ENCODE measurements around the gene NKAIN2.

Gene NKAIN2

GRCh38 chr6:124659427-124659826, 855.8 kb downstream of the NKAIN2 start:
- H3K9me3 ChIP-seq (ENCODE audit: control insufficient read depth, insufficient read depth, low read depth, low read length), result no peaks in the 10 kb centered on the region
- no peaks in the 10 kb centered on the region for H3K4me1 ChIP-seq (ENCODE audit: control insufficient read depth, insufficient read depth, low read length)
- ChIA-PET POLR2A (no interaction called here), CTCF (no interaction called here)
- TF ChIP-seq WT1 (tag by site-specific recombination; IDR thresholded peaks at IDR 0.05), result no peak
- no peak for TF ChIP-seq ZNF2 (tag by site-specific recombination; IDR thresholded peaks at IDR 0.05)
- no peak for TF ChIP-seq ZNF391 (tag by site-specific recombination; IDR thresholded peaks at IDR 0.05; ENCODE audit: borderline replicate concordance, low read depth)
- TF ChIP-seq ZNF335 (tag by site-specific recombination; conservative IDR thresholded peaks at IDR 0.05), result no peak
- TF ChIP-seq ZIC2 (tag by site-specific recombination; IDR thresholded peaks at IDR 0.05), result no peak
- TF ChIP-seq SALL2 (tag by site-specific recombination; IDR thresholded peaks at IDR 0.05; ENCODE audit: borderline replicate concordance), result no peak
- TF ChIP-seq ZNF416 (tag by site-specific recombination; IDR thresholded peaks at IDR 0.05), result no peak
- no peak for TF ChIP-seq MYNN (tag by site-specific recombination; IDR thresholded peaks at IDR 0.05; ENCODE audit: borderline replicate concordance)
- TF ChIP-seq PBX3 (CRISPR knock-in tag; IDR thresholded peaks at IDR 0.05), result no peak
- TF ChIP-seq ZNF426 (tag by site-specific recombination; IDR thresholded peaks at IDR 0.05), result no peak
- no peak for TF ChIP-seq SCRT1 (tag by site-specific recombination; IDR thresholded peaks at IDR 0.05; ENCODE audit: borderline replicate concordance)
- TF ChIP-seq, protein P1, sequence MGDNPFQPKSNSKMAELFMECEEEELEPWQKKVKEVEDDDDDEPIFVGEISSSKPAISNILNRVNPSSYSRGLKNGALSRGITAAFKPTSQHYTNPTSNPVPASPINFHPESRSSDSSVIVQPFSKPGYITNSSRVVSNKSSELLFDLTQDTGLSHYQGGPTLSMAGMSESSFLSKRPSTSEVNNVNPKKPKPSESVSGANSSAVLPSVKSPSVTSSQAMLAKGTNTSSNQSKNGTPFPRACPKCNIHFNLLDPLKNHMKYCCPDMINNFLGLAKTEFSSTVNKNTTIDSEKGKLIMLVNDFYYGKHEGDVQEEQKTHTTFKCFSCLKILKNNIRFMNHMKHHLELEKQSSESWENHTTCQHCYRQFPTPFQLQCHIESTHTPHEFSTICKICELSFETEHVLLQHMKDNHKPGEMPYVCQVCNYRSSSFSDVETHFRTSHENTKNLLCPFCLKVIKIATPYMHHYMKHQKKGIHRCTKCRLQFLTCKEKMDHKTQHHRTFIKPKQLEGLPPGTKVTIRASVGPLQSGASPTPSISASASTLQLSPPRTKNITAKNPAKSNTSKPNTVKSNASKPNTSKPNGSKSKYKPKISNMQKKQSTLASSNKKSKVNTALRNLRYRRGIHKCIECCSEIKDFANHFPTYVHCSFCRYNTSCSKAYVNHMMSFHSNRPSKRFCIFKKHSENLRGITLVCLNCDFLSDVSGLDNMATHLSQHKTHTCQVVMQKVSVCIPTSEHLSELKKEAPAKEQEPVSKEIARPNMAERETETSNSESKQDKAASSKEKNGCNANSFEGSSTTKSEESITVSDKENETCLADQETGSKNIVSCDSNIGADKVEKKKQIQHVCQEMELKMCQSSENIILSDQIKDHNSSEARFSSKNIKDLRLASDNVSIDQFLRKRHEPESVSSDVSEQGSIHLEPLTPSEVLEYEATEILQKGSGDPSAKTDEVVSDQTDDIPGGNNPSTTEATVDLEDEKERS (tag by site-specific recombination; IDR thresholded peaks at IDR 0.05), result no peak
- TF ChIP-seq, protein P2, sequence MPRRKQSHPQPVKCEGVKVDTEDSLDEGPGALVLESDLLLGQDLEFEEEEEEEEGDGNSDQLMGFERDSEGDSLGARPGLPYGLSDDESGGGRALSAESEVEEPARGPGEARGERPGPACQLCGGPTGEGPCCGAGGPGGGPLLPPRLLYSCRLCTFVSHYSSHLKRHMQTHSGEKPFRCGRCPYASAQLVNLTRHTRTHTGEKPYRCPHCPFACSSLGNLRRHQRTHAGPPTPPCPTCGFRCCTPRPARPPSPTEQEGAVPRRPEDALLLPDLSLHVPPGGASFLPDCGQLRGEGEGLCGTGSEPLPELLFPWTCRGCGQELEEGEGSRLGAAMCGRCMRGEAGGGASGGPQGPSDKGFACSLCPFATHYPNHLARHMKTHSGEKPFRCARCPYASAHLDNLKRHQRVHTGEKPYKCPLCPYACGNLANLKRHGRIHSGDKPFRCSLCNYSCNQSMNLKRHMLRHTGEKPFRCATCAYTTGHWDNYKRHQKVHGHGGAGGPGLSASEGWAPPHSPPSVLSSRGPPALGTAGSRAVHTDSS (tag by site-specific recombination; IDR thresholded peaks at IDR 0.05), result no peak
- TF ChIP-seq ZNF701 (tag by site-specific recombination; IDR thresholded peaks at IDR 0.05), result no peak
- TF ChIP-seq ZNF792 (tag by site-specific recombination; IDR thresholded peaks at IDR 0.05), result no peak
- no peak for TF ChIP-seq ZNF664 (tag by site-specific recombination; IDR thresholded peaks at IDR 0.05)
- TF ChIP-seq ZNF341 (tag by site-specific recombination; IDR thresholded peaks at IDR 0.05; ENCODE audit: low read depth), result no peak
- no peak for TF ChIP-seq ZNF121 (tag by site-specific recombination; IDR thresholded peaks at IDR 0.05)
- H3K27ac ChIP-seq (ENCODE audit: extremely low read depth, low read depth, low read length), result no peak overlapping the region
- no peaks in the 10 kb centered on the region for H3K36me3 ChIP-seq (ENCODE audit: control insufficient read depth in 2 of 2, insufficient read depth in 1 of 2, low read length in 2 of 2)
- no peak overlapping the region for H3K4me3 ChIP-seq (ENCODE audit: low read depth, low read length)

GRCh38 chr6:124660185-124660584, 856.5 kb downstream of the NKAIN2 start:
- H3K9me3 ChIP-seq (ENCODE audit: control insufficient read depth, insufficient read depth, low read depth, low read length), result no peaks in the 10 kb centered on the region
- ChIA-PET POLR2A (no interaction called here), CTCF (no interaction called here)
- H3K4me3 ChIP-seq (ENCODE audit: low read depth, low read length), result no peak overlapping the region
- H3K36me3 ChIP-seq (ENCODE audit: control insufficient read depth in 2 of 2, insufficient read depth in 1 of 2, low read length in 2 of 2), result no peaks in the 10 kb centered on the region
- H3K27ac ChIP-seq (ENCODE audit: extremely low read depth, low read depth, low read length), result no peak overlapping the region
- no peaks in the 10 kb centered on the region for H3K4me1 ChIP-seq (ENCODE audit: control insufficient read depth, insufficient read depth, low read length)
- no peak for TF ChIP-seq ZNF626 (tag by site-specific recombination; IDR thresholded peaks at IDR 0.05)
- TF ChIP-seq ZNF132 (tag by site-specific recombination; IDR thresholded peaks at IDR 0.05; ENCODE audit: borderline replicate concordance), result no peak
- TF ChIP-seq GLI4 (tag by site-specific recombination; IDR thresholded peaks at IDR 0.05), result no peak
- no peak for TF ChIP-seq IKZF3 (tag by site-specific recombination; IDR thresholded peaks at IDR 0.05)
- no peak for TF ChIP-seq MYNN (tag by site-specific recombination; IDR thresholded peaks at IDR 0.05; ENCODE audit: borderline replicate concordance)
- TF ChIP-seq ZNF747 (tag by site-specific recombination; IDR thresholded peaks at IDR 0.05), result no peak
- TF ChIP-seq ZNF621 (tag by site-specific recombination; IDR thresholded peaks at IDR 0.05), result no peak
- no peak for TF ChIP-seq KLF8 (tag by site-specific recombination; IDR thresholded peaks at IDR 0.05)
- TF ChIP-seq, protein P3, sequence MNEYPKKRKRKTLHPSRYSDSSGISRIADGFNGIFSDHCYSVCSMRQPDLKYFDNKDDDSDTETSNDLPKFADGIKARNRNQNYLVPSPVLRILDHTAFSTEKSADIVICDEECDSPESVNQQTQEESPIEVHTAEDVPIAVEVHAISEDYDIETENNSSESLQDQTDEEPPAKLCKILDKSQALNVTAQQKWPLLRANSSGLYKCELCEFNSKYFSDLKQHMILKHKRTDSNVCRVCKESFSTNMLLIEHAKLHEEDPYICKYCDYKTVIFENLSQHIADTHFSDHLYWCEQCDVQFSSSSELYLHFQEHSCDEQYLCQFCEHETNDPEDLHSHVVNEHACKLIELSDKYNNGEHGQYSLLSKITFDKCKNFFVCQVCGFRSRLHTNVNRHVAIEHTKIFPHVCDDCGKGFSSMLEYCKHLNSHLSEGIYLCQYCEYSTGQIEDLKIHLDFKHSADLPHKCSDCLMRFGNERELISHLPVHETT (tag by site-specific recombination; IDR thresholded peaks at IDR 0.05), result no peak
- no peak for TF ChIP-seq YY2 (tag by site-specific recombination; IDR thresholded peaks at IDR 0.05)
- TF ChIP-seq ZBTB6 (tag by site-specific recombination; IDR thresholded peaks at IDR 0.05), result no peak
- TF ChIP-seq KLF16 (tag by site-specific recombination; IDR thresholded peaks at IDR 0.05), result no peak
- TF ChIP-seq ZNF10 (tag by site-specific recombination; IDR thresholded peaks at IDR 0.05), result no peak
